Stomach (tissue), 9 donors: ENCODE measurements around the gene MYMX. TPM values are rescaled to one million over a fixed set of nuclear protein-coding genes. Genes with fewer than 3 reads are reported as not detected.

Source experiments
- DNase-seq, 2 donors: peaks; one replicate each; pipeline versions ENCODE4 v3.0.0 to v3.0.0-alpha.2; 2013 to 2019
- H3K27ac ChIP-seq, 5 donors: fragments of 200-600 bp in 4 of 5; sonication (generic) in 4 of 5; one replicate each; pipeline ENCODE4 v1.5.1; 2013 to 2019; ENCODE audit warnings: mild to moderate bottlenecking in 1 of 5, moderate library complexity in 1 of 5
- H3K27me3 ChIP-seq, 3 donors: fragments of 200-600 bp; sonication (generic); one replicate each; pipeline ENCODE4 v1.5.1; 2017 to 2019; ENCODE audit warnings: mixed run types in 1 of 3
- H3K36me3 ChIP-seq, 4 donors: fragments of 200-600 bp; sonication (generic); 1 replicate in 3 of 4; 2 replicates in 1 of 4; pipeline ENCODE4 v1.5.1; 2016 to 2019
- H3K4me1 ChIP-seq, 4 donors: fragments of 200-600 bp; sonication (generic); one replicate each; pipeline ENCODE4 v1.5.1; 2016 to 2019
- H3K4me3 ChIP-seq, 4 donors: fragments of 200-600 bp; sonication (generic) in 3 of 4; one replicate each; pipeline ENCODE4 v1.5.1; 2016 to 2019; ENCODE audit warnings: mild to moderate bottlenecking in 1 of 4
- H3K9me3 ChIP-seq, 4 donors: fragments of 200-600 bp; sonication (generic); one replicate each; pipeline ENCODE4 v1.5.1; 2016 to 2019
- CTCF ChIP-seq, 7 experiments: fragments of 450-650 bp in 4 of 7; fragments of 200-600 bp in 3 of 7; sonication (generic) in 3 of 7; IDR thresholded peaks; one replicate each; pipeline ENCODE4 v1.5.1; 2016 to 2019; ENCODE audit warnings: antibody characterized with exemption in 7 of 7, control low read depth in 2 of 7, mild to moderate bottlenecking in 1 of 7
- EP300 ChIP-seq: sonication (generic); formaldehyde crosslinking; IDR thresholded peaks from one replicate; pipeline ENCODE4 v1.6.1; 2017; ENCODE audit warnings: antibody characterized with exemption
- POLR2A ChIP-seq, 4 donors: fragments of 450-650 bp; IDR thresholded peaks; one replicate each; pipeline ENCODE4 v1.6.1; 2016; ENCODE audit warnings: antibody characterized with exemption in 4 of 4, control low read depth in 2 of 4, mild to moderate bottlenecking in 1 of 4, moderate library complexity in 1 of 4
- POLR2AphosphoS5 ChIP-seq, 3 donors: sonication (generic); formaldehyde crosslinking; IDR thresholded peaks; one replicate each; pipeline ENCODE4 v1.6.1; 2016; ENCODE audit warnings: antibody characterized with exemption in 3 of 3
- WGBS, 5 donors: extraction: QIAGEN DNeasy Blood & Tissue Kit in 3 of 5; methylation state at CpG; one replicate each; pipeline versions ENCODE4 v1.1.5 to v1.1.7; 2013 to 2018; 5-methylcytosine and 5-hydroxymethylcytosine counted together
- intact Hi-C: fragments of 100-400 bp; cut with DNase I; formaldehyde crosslinking; loops from one replicate; pipeline ENCODE4 v1.15.1; 2023; ENCODE audit warnings: low total_unique reads
- polyA plus RNA-seq, 3 donors: library from polyadenylated mRNA; stranded (reverse); fragments of 200-250 nt; gene quantifications; one replicate each; pipeline ENCODE4 v1.2.3, GENCODE V29; 2013
- total RNA-seq, 5 donors: library from RNA; depleted of rRNA; stranded (reverse); fragments of >200 nt; gene quantifications; one replicate each; pipeline versions ENCODE4 v1.1.0 to v1.2.3, GENCODE V29; 2014 to 2016
- donor health status: healthy with polysubstance abuse.
- donor health status: Bipolar disorder and iron deficiency.
- donor health status: healthy.

Gene MYMX
- total and polyA plus RNA-seq, 8 donors: 0.95 to 3.4 TPM; not detected in 6

GRCh38 chr6:44189257-44189656 lies 27.5 kb upstream of the MYMX start:
- DNase-seq: no peak
- H3K9me3 ChIP-seq: no peaks in the 10 kb centered on the region
- peaks cover 0 to 7% (median 2%) of the 10 kb centered on the region in 4 donors for H3K4me1 ChIP-seq
- H3K4me3 ChIP-seq: no peak overlapping the region
- H3K27me3 ChIP-seq: peaks cover 0 to 2% (median 0%) of the 10 kb centered on the region in 3 donors
- no peak overlapping the region for H3K27ac ChIP-seq
- intact Hi-C loops: no loop called here
- H3K36me3 ChIP-seq: no peaks in the 10 kb centered on the region
- WGBS, 5 donors: 52 to 74% (median 67%) methylated on average over 2 of the region's 2 CpGs
- TF ChIP-seq CTCF (IDR thresholded peaks at IDR 0.05): no peak
- no peak for TF ChIP-seq POLR2A (IDR thresholded peaks at IDR 0.05)
- no peak for TF ChIP-seq EP300
- no peak for TF ChIP-seq POLR2AphosphoS5 (IDR thresholded peaks at IDR 0.05)

- H3K36me3 ChIP-seq: no peaks in the 10 kb centered on the region
- H3K27ac ChIP-seq: no peak overlapping the region
- H3K9me3 ChIP-seq: no peaks in the 10 kb centered on the region
- 21 to 35% (median 28%) methylated on average over 2 of the region's 2 CpGs for WGBS, 5 donors
- intact Hi-C loops: no loop called here
- H3K4me1 ChIP-seq: peaks cover 0 to 7% (median 0%) of the 10 kb centered on the region in 4 donors
- DNase-seq: no peak
- TF ChIP-seq EP300 (no peak), POLR2AphosphoS5 (IDR thresholded peaks at IDR 0.05) (no peak), CTCF (IDR thresholded peaks at IDR 0.05) (no peak), POLR2A (IDR thresholded peaks at IDR 0.05) (no peak)
- no peak overlapping the region for H3K4me3 ChIP-seq
- peaks cover 0 to 2% (median 0%) of the 10 kb centered on the region in 3 donors for H3K27me3 ChIP-seq
Observed at GRCh38 chr6:44190715-44191114, 26.0 kb upstream of the MYMX start.

- Histone ChIP-seq H3K4me1 (peaks cover 0 to 7% (median 0%) of the 10 kb centered on the region in 4 donors), H3K27ac (peak overlapping the region in 3 of 5 donors; percentile 5 to 44 (median 22)), H3K9me3 (no peaks in the 10 kb centered on the region), H3K36me3 (no peaks in the 10 kb centered on the region), H3K27me3 (no peaks in the 10 kb centered on the region), H3K4me3 (peak overlapping the region in 1 of 4 donors; percentile 5)
- intact Hi-C loops: no loop called here
- TF ChIP-seq CTCF (IDR thresholded peaks at IDR 0.05): no peak
- TF ChIP-seq POLR2AphosphoS5 (IDR thresholded peaks at IDR 0.05): no peak
- TF ChIP-seq POLR2A (IDR thresholded peaks at IDR 0.05): no peak
- no peak for TF ChIP-seq EP300
- peak in 1 of 2 donors; percentile 65 for DNase-seq
- WGBS, 5 donors: 46 to 66% (median 51%) methylated on average over 10 of the region's 10 CpGs
Observed at GRCh38 chr6:44192428-44193041, 24.2 kb upstream of the MYMX start.

GRCh38 chr6:44193307-44193910 lies 23.3 kb upstream of the MYMX start:
- H3K4me3 ChIP-seq: no peak overlapping the region
- H3K36me3 ChIP-seq: no peaks in the 10 kb centered on the region
- DNase-seq: no peak
- H3K27me3 ChIP-seq: no peaks in the 10 kb centered on the region
- 92 to 95% (median 93%) methylated on average over 8 of the region's 8 CpGs for WGBS, 5 donors
- intact Hi-C loops: no loop called here
- H3K9me3 ChIP-seq: no peaks in the 10 kb centered on the region
- no peak overlapping the region for H3K27ac ChIP-seq
- peaks cover 0 to 7% (median 0%) of the 10 kb centered on the region in 4 donors for H3K4me1 ChIP-seq
- TF ChIP-seq CTCF (IDR thresholded peaks at IDR 0.05) (no peak), POLR2A (IDR thresholded peaks at IDR 0.05) (no peak), POLR2AphosphoS5 (IDR thresholded peaks at IDR 0.05) (no peak), EP300 (no peak)
